ENCODE data around the gene PIGQ.

PIGQ gene

DNA sequence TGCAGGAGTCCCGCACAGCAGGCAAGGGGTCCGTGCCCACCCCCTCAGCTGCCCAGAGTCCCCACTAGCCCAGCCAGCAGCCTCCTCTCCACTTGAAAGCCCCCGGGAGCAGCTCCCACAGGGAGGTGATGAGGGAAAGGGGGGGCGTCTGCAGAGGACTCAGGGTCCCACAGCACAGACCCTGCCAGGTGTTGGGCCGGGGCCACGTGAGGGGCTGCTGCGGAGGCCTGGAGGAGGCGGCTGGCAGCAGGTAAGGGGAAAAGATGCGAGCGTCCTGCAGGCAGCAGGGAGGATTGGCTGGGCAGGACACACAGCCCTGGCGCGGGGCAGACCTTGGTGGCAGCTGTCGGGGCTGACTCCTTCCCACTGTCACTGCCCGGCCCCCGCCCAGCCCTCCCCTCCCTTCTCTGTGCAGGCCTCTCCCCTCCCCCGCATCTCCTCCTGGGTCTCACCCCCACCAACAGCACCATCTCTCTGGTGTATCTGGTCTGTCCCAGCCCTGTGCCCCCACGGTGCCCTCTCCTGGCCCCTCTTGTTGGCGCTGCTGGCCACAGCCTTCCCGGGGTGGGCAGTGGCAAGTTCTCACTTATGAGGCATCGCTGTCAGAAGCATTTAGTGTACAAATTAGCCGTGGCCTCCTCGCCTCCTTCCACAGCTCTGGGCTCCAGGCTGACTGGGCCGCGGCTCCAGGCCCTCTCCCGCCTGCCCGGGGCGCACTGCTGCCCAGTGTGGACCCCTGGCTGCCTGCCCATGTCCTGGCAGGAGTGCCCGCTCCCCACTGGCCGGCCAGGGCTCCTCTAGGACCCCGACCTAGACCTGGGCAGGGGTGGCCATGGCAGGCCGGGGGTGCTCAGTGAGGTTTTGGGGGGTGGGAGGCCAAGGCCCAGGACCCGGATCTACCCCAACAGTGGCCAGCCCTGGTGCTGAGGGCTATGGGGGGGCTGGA lies 14.0 kb upstream of the PIGQ start:
- TF ChIP-seq, protein P1, sequence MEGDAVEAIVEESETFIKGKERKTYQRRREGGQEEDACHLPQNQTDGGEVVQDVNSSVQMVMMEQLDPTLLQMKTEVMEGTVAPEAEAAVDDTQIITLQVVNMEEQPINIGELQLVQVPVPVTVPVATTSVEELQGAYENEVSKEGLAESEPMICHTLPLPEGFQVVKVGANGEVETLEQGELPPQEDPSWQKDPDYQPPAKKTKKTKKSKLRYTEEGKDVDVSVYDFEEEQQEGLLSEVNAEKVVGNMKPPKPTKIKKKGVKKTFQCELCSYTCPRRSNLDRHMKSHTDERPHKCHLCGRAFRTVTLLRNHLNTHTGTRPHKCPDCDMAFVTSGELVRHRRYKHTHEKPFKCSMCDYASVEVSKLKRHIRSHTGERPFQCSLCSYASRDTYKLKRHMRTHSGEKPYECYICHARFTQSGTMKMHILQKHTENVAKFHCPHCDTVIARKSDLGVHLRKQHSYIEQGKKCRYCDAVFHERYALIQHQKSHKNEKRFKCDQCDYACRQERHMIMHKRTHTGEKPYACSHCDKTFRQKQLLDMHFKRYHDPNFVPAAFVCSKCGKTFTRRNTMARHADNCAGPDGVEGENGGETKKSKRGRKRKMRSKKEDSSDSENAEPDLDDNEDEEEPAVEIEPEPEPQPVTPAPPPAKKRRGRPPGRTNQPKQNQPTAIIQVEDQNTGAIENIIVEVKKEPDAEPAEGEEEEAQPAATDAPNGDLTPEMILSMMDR (IDR thresholded peaks at IDR 0.05; ENCODE audit: low read depth, low read length), result no peak
- Histone ChIP-seq H3K36me3 (replicated peaks; ENCODE audit: low read depth, low read length) (peaks cover 3% of the 10 kb centered on the region), H2AFZ (ENCODE audit: low read depth, low read length) (no peak overlapping the region), H3K9me3 (ENCODE audit: insufficient read depth, low read length) (no peaks in the 10 kb centered on the region), H4K20me1 (ENCODE audit: insufficient read depth, low read length) (no peaks in the 10 kb centered on the region), H3K79me2 (ENCODE audit: low read length) (no peaks in the 10 kb centered on the region), H3K27me3 (ENCODE audit: low read depth, low read length) (no peaks in the 10 kb centered on the region), H3K4me1 (ENCODE audit: low read length) (no peaks in the 10 kb centered on the region), H3K4me3 (ENCODE audit: low read length) (no peak overlapping the region), H3K9ac (ENCODE audit: low read length) (no peak overlapping the region), H3K27ac (ENCODE audit: low read length) (no peak overlapping the region), H3K4me2 (ENCODE audit: low read length) (no peak overlapping the region)

DNA sequence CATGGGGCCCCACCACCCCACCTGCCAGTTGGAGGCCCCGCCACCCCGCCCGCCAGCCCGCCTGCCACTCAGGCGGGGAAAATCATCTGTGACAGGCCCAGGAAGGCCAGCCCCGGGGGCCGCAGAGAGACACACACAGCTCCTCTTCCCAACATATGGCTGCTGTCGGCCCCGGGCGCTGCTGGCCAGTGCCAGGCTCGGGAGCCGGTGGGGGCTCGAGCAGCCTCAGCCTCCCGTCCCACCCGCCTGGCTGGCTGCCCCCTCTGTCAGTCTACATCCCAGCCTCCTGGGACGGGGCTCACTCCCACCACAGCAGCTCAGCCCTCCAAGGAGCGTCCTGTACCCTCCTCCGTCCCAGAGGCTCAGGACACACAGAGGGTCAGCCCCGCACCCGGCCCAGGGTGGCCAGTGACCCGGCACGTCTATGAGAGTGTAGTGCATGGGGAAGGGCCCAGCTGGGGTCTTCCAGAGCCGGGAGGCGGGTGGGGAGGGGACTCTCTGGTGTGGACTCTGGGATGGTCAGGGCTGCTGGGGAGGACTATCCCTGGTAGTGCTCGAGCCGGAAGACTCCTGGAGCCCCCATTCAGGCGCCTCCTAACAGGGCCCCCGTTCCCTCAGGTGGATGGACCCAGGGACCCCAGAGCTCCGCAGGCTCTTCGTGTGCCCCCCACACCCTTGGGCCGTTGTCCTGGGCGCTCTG lies 13.1 kb upstream of the PIGQ start:
- H3K4me2 ChIP-seq (ENCODE audit: low read length), result no peak overlapping the region
- H3K4me1 ChIP-seq (ENCODE audit: low read length), result no peaks in the 10 kb centered on the region
- H4K20me1 ChIP-seq (ENCODE audit: insufficient read depth, low read length), result no peaks in the 10 kb centered on the region
- no peak overlapping the region for H3K9ac ChIP-seq (ENCODE audit: low read length)
- no peak overlapping the region for H3K4me3 ChIP-seq (ENCODE audit: low read length)
- no peak overlapping the region for H3K27ac ChIP-seq (ENCODE audit: low read length)
- H2AFZ ChIP-seq (ENCODE audit: low read depth, low read length), result no peak overlapping the region
- TF ChIP-seq, protein P1 (IDR thresholded peaks at IDR 0.05; ENCODE audit: low read depth, low read length), result no peak
- TF ChIP-seq EZH2phosphoT487 (IDR thresholded peaks at IDR 0.05; ENCODE audit: low read depth), result no peak
- H3K27me3 ChIP-seq (ENCODE audit: low read depth, low read length), result no peaks in the 10 kb centered on the region
- no peaks in the 10 kb centered on the region for H3K9me3 ChIP-seq (ENCODE audit: insufficient read depth, low read length)
- peaks cover 3% of the 10 kb centered on the region for H3K36me3 ChIP-seq (replicated peaks; ENCODE audit: low read depth, low read length)
- H3K79me2 ChIP-seq (ENCODE audit: low read length), result no peaks in the 10 kb centered on the region

DNA sequence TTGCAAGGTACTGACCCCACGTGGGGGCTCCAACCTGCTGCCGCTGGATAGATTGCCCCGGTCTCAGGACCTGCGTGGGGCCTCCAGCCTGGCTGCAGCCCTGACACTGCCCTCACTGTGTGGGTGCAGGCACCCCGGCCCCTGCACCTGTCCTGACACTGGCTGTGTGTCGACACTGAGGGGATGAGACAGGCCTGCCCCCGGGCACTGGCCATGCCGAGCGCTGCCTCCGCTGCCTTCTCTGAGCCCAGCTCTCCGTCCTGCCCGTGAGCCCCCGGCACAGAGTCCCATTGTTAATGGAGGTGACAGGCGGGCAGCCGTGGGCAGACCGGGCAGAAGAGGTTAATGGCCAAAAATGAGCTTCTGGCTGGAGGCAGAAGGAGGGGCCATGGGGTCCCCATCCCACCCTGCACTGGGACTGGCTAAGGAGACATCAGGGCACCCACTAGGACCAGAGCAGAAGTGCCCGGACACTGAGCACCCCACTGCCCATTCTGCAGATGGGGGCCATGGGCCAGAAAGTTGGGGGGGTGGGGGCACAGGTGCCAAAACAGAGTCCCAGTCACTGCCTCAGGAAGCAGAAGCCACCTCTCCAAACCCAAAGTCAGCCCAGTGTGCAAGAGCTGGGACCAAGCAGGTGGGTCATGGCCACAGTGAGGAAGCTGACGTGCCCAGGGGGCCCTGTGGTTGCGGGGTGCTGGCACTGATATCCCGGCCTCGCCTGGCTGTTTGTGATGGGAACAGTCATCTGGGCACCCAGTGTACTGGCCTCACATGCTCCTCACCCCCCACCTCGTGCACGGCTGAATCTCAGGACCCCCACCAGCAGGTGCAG lies 12.1 kb upstream of the PIGQ start:
- no peaks in the 10 kb centered on the region for H3K79me2 ChIP-seq (ENCODE audit: low read length)
- no peak overlapping the region for H3K9ac ChIP-seq (ENCODE audit: low read length)
- no peak for TF ChIP-seq EZH2phosphoT487 (IDR thresholded peaks at IDR 0.05; ENCODE audit: low read depth)
- TF ChIP-seq, protein P1 (IDR thresholded peaks at IDR 0.05; ENCODE audit: low read depth, low read length), result no peak
- H3K4me2 ChIP-seq (ENCODE audit: low read length), result no peak overlapping the region
- no peaks in the 10 kb centered on the region for H3K27me3 ChIP-seq (ENCODE audit: low read depth, low read length)
- H3K4me1 ChIP-seq (ENCODE audit: low read length), result no peaks in the 10 kb centered on the region
- H3K36me3 ChIP-seq (replicated peaks; ENCODE audit: low read depth, low read length), result no peaks in the 10 kb centered on the region
- no peak overlapping the region for H2AFZ ChIP-seq (ENCODE audit: low read depth, low read length)
- no peak overlapping the region for H3K27ac ChIP-seq (ENCODE audit: low read length)
- H3K4me3 ChIP-seq (ENCODE audit: low read length), result no peak overlapping the region
- no peaks in the 10 kb centered on the region for H3K9me3 ChIP-seq (ENCODE audit: insufficient read depth, low read length)
- no peaks in the 10 kb centered on the region for H4K20me1 ChIP-seq (ENCODE audit: insufficient read depth, low read length)
